Measurements from ENCODE around the gene IRF2BP2. TPM values are rescaled to one million over a fixed set of nuclear protein-coding genes. Genes with fewer than 3 reads are reported as not detected.

IRF2BP2 gene
- total RNA-seq, 1 donor: 172 TPM

GRCh38 chr1:234565132-234565531, 44.8 kb downstream of the IRF2BP2 start:
- DNase-seq (ENCODE audit: insufficient read length, low spot score, missing footprints): no peak
- Histone ChIP-seq H3K4me1 (ENCODE audit: insufficient read depth, low read length) (peaks cover 16% of the 10 kb centered on the region), H3K4me2 (ENCODE audit: insufficient read depth, low read length) (no peak overlapping the region)

GRCh38 chr1:234564035-234565029, 45.6 kb downstream of the IRF2BP2 start:
- DNase-seq (ENCODE audit: insufficient read length, low spot score, missing footprints): no peak
- Histone ChIP-seq H3K4me1 (ENCODE audit: insufficient read depth, low read length) (peaks cover 16% of the 10 kb centered on the region), H3K4me2 (ENCODE audit: insufficient read depth, low read length) (no peak overlapping the region), H3K9me3 (ENCODE audit: low read depth, low read length) (no peaks in the 10 kb centered on the region), H3K36me3 (ENCODE audit: insufficient read depth, low read length) (no peaks in the 10 kb centered on the region), H3K27me3 (ENCODE audit: insufficient read depth, low read length) (no peaks in the 10 kb centered on the region), H2AFZ (ENCODE audit: low read length) (no peak overlapping the region), H3K79me2 (ENCODE audit: insufficient read depth, low read length) (no peaks in the 10 kb centered on the region), H3K4me3 (ENCODE audit: insufficient read depth, low read length) (no peak overlapping the region), H3K27ac (ENCODE audit: low read depth, low read length) (peak overlapping the region; percentile 49), H4K20me1 (ENCODE audit: insufficient read depth, low read length) (no peaks in the 10 kb centered on the region)
- no peak for TF ChIP-seq CTCF (IDR thresholded peaks at IDR 0.05; ENCODE audit: extremely low read depth, low read depth, low read length)

More at GRCh38 chr1:234565132-234565531, 44.8 kb downstream of the IRF2BP2 start:
- Histone ChIP-seq H3K36me3 (ENCODE audit: insufficient read depth, low read length) (no peaks in the 10 kb centered on the region), H3K79me2 (ENCODE audit: insufficient read depth, low read length) (no peaks in the 10 kb centered on the region), H3K27me3 (ENCODE audit: insufficient read depth, low read length) (no peaks in the 10 kb centered on the region), H2AFZ (ENCODE audit: low read length) (no peak overlapping the region), H4K20me1 (ENCODE audit: insufficient read depth, low read length) (no peaks in the 10 kb centered on the region), H3K27ac (ENCODE audit: low read depth, low read length) (peak overlapping the region; percentile 49), H3K4me3 (ENCODE audit: insufficient read depth, low read length) (no peak overlapping the region), H3K9me3 (ENCODE audit: low read depth, low read length) (no peaks in the 10 kb centered on the region)
- TF ChIP-seq CTCF (IDR thresholded peaks at IDR 0.05; ENCODE audit: extremely low read depth, low read depth, low read length): no peak

- H3K9me3 ChIP-seq (ENCODE audit: low read depth, low read length): no peaks in the 10 kb centered on the region
- no peak overlapping the region for H2AFZ ChIP-seq (ENCODE audit: low read length)
- H3K27me3 ChIP-seq (ENCODE audit: insufficient read depth, low read length): no peaks in the 10 kb centered on the region
- DNase-seq (ENCODE audit: insufficient read length, low spot score, missing footprints): no peak
- H3K36me3 ChIP-seq (ENCODE audit: insufficient read depth, low read length): no peaks in the 10 kb centered on the region
- no peaks in the 10 kb centered on the region for H3K79me2 ChIP-seq (ENCODE audit: insufficient read depth, low read length)
- H3K4me2 ChIP-seq (ENCODE audit: insufficient read depth, low read length): no peak overlapping the region
- no peaks in the 10 kb centered on the region for H4K20me1 ChIP-seq (ENCODE audit: insufficient read depth, low read length)
- no peak overlapping the region for H3K4me3 ChIP-seq (ENCODE audit: insufficient read depth, low read length)
- no peak for TF ChIP-seq CTCF (IDR thresholded peaks at IDR 0.05; ENCODE audit: extremely low read depth, low read depth, low read length)
- no peak overlapping the region for H3K27ac ChIP-seq (ENCODE audit: low read depth, low read length)
- H3K4me1 ChIP-seq (ENCODE audit: insufficient read depth, low read length): peaks cover 16% of the 10 kb centered on the region
Measured at GRCh38 chr1:234562334-234562733, 47.6 kb downstream of the IRF2BP2 start.

GRCh38 chr1:234561319-234561718, 48.7 kb downstream of the IRF2BP2 start:
- Histone ChIP-seq H3K4me1 (ENCODE audit: insufficient read depth, low read length) (peaks cover 16% of the 10 kb centered on the region), H3K4me3 (ENCODE audit: insufficient read depth, low read length) (no peak overlapping the region), H3K36me3 (ENCODE audit: insufficient read depth, low read length) (no peaks in the 10 kb centered on the region), H3K79me2 (ENCODE audit: insufficient read depth, low read length) (no peaks in the 10 kb centered on the region), H3K4me2 (ENCODE audit: insufficient read depth, low read length) (no peak overlapping the region), H2AFZ (ENCODE audit: low read length) (no peak overlapping the region), H3K27ac (ENCODE audit: low read depth, low read length) (no peak overlapping the region), H3K27me3 (ENCODE audit: insufficient read depth, low read length) (no peaks in the 10 kb centered on the region), H3K9me3 (ENCODE audit: low read depth, low read length) (no peaks in the 10 kb centered on the region), H4K20me1 (ENCODE audit: insufficient read depth, low read length) (no peaks in the 10 kb centered on the region)
- no peak for TF ChIP-seq CTCF (IDR thresholded peaks at IDR 0.05; ENCODE audit: extremely low read depth, low read depth, low read length)
- no peak for DNase-seq (ENCODE audit: insufficient read length, low spot score, missing footprints)

Data from osteoblast (primary cell).